Astrocyte (in vitro differentiated cells and primary cell): ENCODE measurements around the gene PTPRD. TPM values are rescaled to one million over a fixed set of nuclear protein-coding genes. Genes with fewer than 3 reads are reported as not detected.

Experiments used
- DNase-seq: peaks from one replicate; pipeline ENCODE4 v3.0.0-alpha.2; 2010; ENCODE audit warnings: low read depth
- FAIRE-seq: peaks from 2 replicates; lab custom pipeline; 2011; peaks lifted over from hg19 to GRCh38; lab: Jason Lieb, UNC
- H2AFZ ChIP-seq: 2 replicates; pipeline ENCODE4 v1.6.0; 2012; ENCODE audit warnings: low read depth, low read length, inconsistent platforms
- H3K27ac ChIP-seq: 2 replicates; pipeline ENCODE4 v1.5.1; 2011; ENCODE audit warnings: low read depth, low read length, inconsistent platforms
- H3K27me3 ChIP-seq: 2 replicates; pipeline ENCODE4 v1.6.0; 2011; ENCODE audit warnings: low read length, inconsistent platforms; ENCODE audit not compliant: insufficient read depth
- H3K36me3 ChIP-seq: 2 replicates; pipeline ENCODE4 v1.5.1; 2011; ENCODE audit warnings: low read length, inconsistent platforms; ENCODE audit not compliant: insufficient read depth
- H3K4me1 ChIP-seq: 2 replicates; pipeline ENCODE4 v1.5.1; 2011; ENCODE audit warnings: low read length, inconsistent platforms; ENCODE audit not compliant: insufficient read depth
- H3K4me2 ChIP-seq: 2 replicates; pipeline ENCODE4 v1.6.0; 2012; ENCODE audit warnings: low read length, inconsistent platforms
- H3K4me3 ChIP-seq: 2 replicates; pipeline ENCODE4 v1.5.1; 2011; ENCODE audit warnings: low read depth, mild to moderate bottlenecking, low read length, inconsistent platforms; ENCODE audit not compliant: insufficient read depth
- H3K79me2 ChIP-seq: 2 replicates; pipeline ENCODE4 v1.6.0; 2012; ENCODE audit warnings: mild to moderate bottlenecking, low read length, inconsistent platforms; ENCODE audit not compliant: insufficient read depth
- H3K9ac ChIP-seq: 2 replicates; pipeline ENCODE4 v1.6.0; 2012; ENCODE audit warnings: mild to moderate bottlenecking, low read length, inconsistent platforms
- H3K9me3 ChIP-seq: 2 replicates; pipeline ENCODE4 v1.5.1; 2012; ENCODE audit warnings: low read depth, mild to moderate bottlenecking, low read length, inconsistent platforms; ENCODE audit not compliant: insufficient read depth
- H4K20me1 ChIP-seq: 2 replicates; pipeline ENCODE4 v1.6.0; 2012; ENCODE audit warnings: low read length, inconsistent platforms; ENCODE audit not compliant: insufficient read depth
- H3K27ac Mint-ChIP-seq: one replicate; pipeline ENCODE4 v1.8.0; 2021; ENCODE audit warnings: mild to moderate bottlenecking, mixed read lengths; ENCODE audit not compliant: unreplicated experiment
- H3K27me3 Mint-ChIP-seq: one replicate; pipeline ENCODE4 v1.8.0; 2021; ENCODE audit warnings: low read depth, mixed read lengths; ENCODE audit not compliant: unreplicated experiment
- H3K36me3 Mint-ChIP-seq: one replicate; pipeline ENCODE4 v1.8.0; 2021; ENCODE audit warnings: low read depth, mixed read lengths; ENCODE audit not compliant: unreplicated experiment
- H3K4me1 Mint-ChIP-seq: one replicate; pipeline ENCODE4 v1.8.0; 2021; ENCODE audit warnings: low read depth, mixed read lengths; ENCODE audit not compliant: unreplicated experiment
- H3K4me3 Mint-ChIP-seq: one replicate; pipeline ENCODE4 v1.8.0; 2021; ENCODE audit warnings: mild to moderate bottlenecking, moderate library complexity, mixed read lengths; ENCODE audit not compliant: unreplicated experiment
- H3K9me3 Mint-ChIP-seq: one replicate; pipeline ENCODE4 v1.8.0; 2021; ENCODE audit warnings: mild to moderate bottlenecking, mixed read lengths; ENCODE audit not compliant: unreplicated experiment
- CTCF ChIP-seq: IDR thresholded peaks from 2 replicates; pipeline ENCODE4 v1.5.1; 2011; ENCODE audit warnings: low read depth, mild to moderate bottlenecking, inconsistent platforms, low read length, moderate library complexity; ENCODE audit not compliant: insufficient read depth
- EZH2 ChIP-seq: IDR thresholded peaks from 2 replicates; pipeline ENCODE4 v1.6.1; 2012; ENCODE audit warnings: mild to moderate bottlenecking, low read length, inconsistent platforms; ENCODE audit not compliant: insufficient read depth
- total RNA-seq: library from RNA; stranded (reverse); gene quantifications from 2 replicates; pipeline ENCODE4 v1.2.1, GENCODE V29; 2021

PTPRD gene
- total RNA-seq, 1 donor from 2014 or later: 88.1 TPM

GRCh38 chr9:8659108-8659507 lies 1953.7 kb downstream of the PTPRD start:
- no peak for FAIRE-seq
- no peak for DNase-seq
- H3K4me3 Mint-ChIP-seq: no peak overlapping the region

GRCh38 chr9:8655071-8655470 lies 1957.7 kb downstream of the PTPRD start:
- Mint-ChIP-seq H3K27me3 (no peaks in the 10 kb centered on the region), H3K4me1 (peaks cover 30% of the 10 kb centered on the region), H3K9me3 (no peaks in the 10 kb centered on the region), H3K27ac (no peak overlapping the region), H3K4me3 (no peak overlapping the region), H3K36me3 (no peaks in the 10 kb centered on the region)
- H3K9ac ChIP-seq: no peak overlapping the region
- FAIRE-seq (no peak), DNase-seq (no peak)
- H2AFZ ChIP-seq: no peak overlapping the region
- no peaks in the 10 kb centered on the region for H3K27me3 ChIP-seq
- no peaks in the 10 kb centered on the region for H3K9me3 ChIP-seq
- no peak overlapping the region for H3K4me2 ChIP-seq
- H3K4me3 ChIP-seq: no peak overlapping the region
- no peaks in the 10 kb centered on the region for H3K36me3 ChIP-seq
- no peaks in the 10 kb centered on the region for H4K20me1 ChIP-seq
- H3K4me1 ChIP-seq: no peaks in the 10 kb centered on the region
- no peaks in the 10 kb centered on the region for H3K79me2 ChIP-seq
- no peak overlapping the region for H3K27ac ChIP-seq
- TF ChIP-seq EZH2 (no peak), CTCF (no peak)

More at GRCh38 chr9:8659108-8659507, 1953.7 kb downstream of the PTPRD start:
- Histone ChIP-seq H3K4me1 (peaks cover 6% of the 10 kb centered on the region), H3K4me2 (no peak overlapping the region), H3K27me3 (no peaks in the 10 kb centered on the region), H3K9ac (no peak overlapping the region), H3K4me3 (no peak overlapping the region), H3K27ac (no peak overlapping the region), H2AFZ (no peak overlapping the region), H3K9me3 (no peaks in the 10 kb centered on the region), H3K79me2 (no peaks in the 10 kb centered on the region), H4K20me1 (no peaks in the 10 kb centered on the region), H3K36me3 (no peaks in the 10 kb centered on the region)
- Mint-ChIP-seq H3K9me3 (no peaks in the 10 kb centered on the region), H3K27me3 (no peaks in the 10 kb centered on the region), H3K27ac (no peak overlapping the region), H3K4me1 (peaks cover 19% of the 10 kb centered on the region), H3K36me3 (no peaks in the 10 kb centered on the region)
- TF ChIP-seq EZH2 (no peak), CTCF (no peak)

GRCh38 chr9:8653855-8654254 lies 1958.9 kb downstream of the PTPRD start:
- no peak for FAIRE-seq
- H3K4me3 Mint-ChIP-seq: peak overlapping the region; percentile 14

More at GRCh38 chr9:8653855-8654254, 1958.9 kb downstream of the PTPRD start:
- H3K79me2 ChIP-seq: no peaks in the 10 kb centered on the region
- H3K4me2 ChIP-seq: no peak overlapping the region
- no peaks in the 10 kb centered on the region for H3K9me3 ChIP-seq
- no peak for DNase-seq
- H3K36me3 ChIP-seq: no peaks in the 10 kb centered on the region
- no peaks in the 10 kb centered on the region for H4K20me1 ChIP-seq
- TF ChIP-seq EZH2: no peak
- TF ChIP-seq CTCF: no peak
- no peak overlapping the region for H3K27ac Mint-ChIP-seq
- peaks cover 2% of the 10 kb centered on the region for H3K4me1 ChIP-seq
- no peak overlapping the region for H3K27ac ChIP-seq
- peaks cover 28% of the 10 kb centered on the region for H3K4me1 Mint-ChIP-seq
- no peaks in the 10 kb centered on the region for H3K27me3 Mint-ChIP-seq
- no peak overlapping the region for H3K9ac ChIP-seq
- H3K27me3 ChIP-seq: no peaks in the 10 kb centered on the region
- H3K4me3 ChIP-seq: no peak overlapping the region
- no peaks in the 10 kb centered on the region for H3K9me3 Mint-ChIP-seq
- H3K36me3 Mint-ChIP-seq: no peaks in the 10 kb centered on the region
- no peak overlapping the region for H2AFZ ChIP-seq
